GM12878 (cell line): ENCODE data around the gene SLC28A1. TPM values are rescaled to one million over a fixed set of nuclear protein-coding genes. Genes with fewer than 3 reads are reported as not detected.

Experiments
- ATF2 ChIP-seq: IDR thresholded peaks from 2 replicates; pipeline ENCODE4 v1.6.1; 2012; ENCODE audit warnings: low read length, inconsistent platforms
- CBFB ChIP-seq: IDR thresholded peaks from 2 replicates; pipeline ENCODE4 v1.6.1; 2016; ENCODE audit warnings: antibody characterized with exemption, low read depth
- CEBPZ ChIP-seq: fragments of 150-350 bp; IDR thresholded peaks from 2 replicates; pipeline ENCODE4 v1.6.1; 2016; ENCODE audit warnings: low read depth, low read length
- DPF2 ChIP-seq: fragments of 450-650 bp; IDR thresholded peaks from 2 replicates; pipeline ENCODE4 v1.6.1; 2017; ENCODE audit warnings: mild to moderate bottlenecking
- EED ChIP-seq: sonication (generic); IDR thresholded peaks from 2 replicates; pipeline ENCODE4 v1.6.1; 2016; ENCODE audit warnings: antibody characterized with exemption, low read depth
- HCFC1 ChIP-seq: fragments of 150-350 bp; IDR thresholded peaks from 2 replicates; pipeline ENCODE4 v1.6.1; 2014; ENCODE audit warnings: low read length
- IKZF1 ChIP-seq: fragments of 450-650 bp; conservative IDR thresholded peaks from 2 replicates; pipeline ENCODE4 v1.6.1; 2017; ENCODE audit warnings: antibody characterized with exemption, mild to moderate bottlenecking
- JUNB ChIP-seq: IDR thresholded peaks from 2 replicates; pipeline ENCODE4 v1.6.1; 2016; ENCODE audit warnings: antibody characterized with exemption, mild to moderate bottlenecking
- KLF5 ChIP-seq: fragments of 450-650 bp; IDR thresholded peaks from 2 replicates; pipeline ENCODE4 v1.6.1; 2014; ENCODE audit warnings: mild to moderate bottlenecking; ENCODE audit not compliant: partially characterized antibody
- MEF2B ChIP-seq: fragments of 450-650 bp; IDR thresholded peaks from 2 replicates; pipeline ENCODE4 v1.6.1; 2018; ENCODE audit warnings: mild to moderate bottlenecking, moderate library complexity; ENCODE audit not compliant: partially characterized antibody, poor library complexity, severe bottlenecking
- MTA2 ChIP-seq: fragments of 450-650 bp; IDR thresholded peaks from 2 replicates; pipeline ENCODE4 v1.6.1; 2016; ENCODE audit warnings: low read depth, mild to moderate bottlenecking, moderate library complexity
- SIN3A ChIP-seq: IDR thresholded peaks from 2 replicates; pipeline ENCODE4 v1.6.1; 2012; ENCODE audit warnings: low read depth, low read length, improper control_type of control experiment
- SMARCA5 ChIP-seq: fragments of 450-650 bp; IDR thresholded peaks from 2 replicates; pipeline ENCODE4 v1.6.1; 2017; ENCODE audit warnings: mild to moderate bottlenecking
- SPI1 ChIP-seq: IDR thresholded peaks from 2 replicates; pipeline ENCODE4 v1.6.1; 2011; ENCODE audit warnings: low read depth, mild to moderate bottlenecking, low read length, moderate library complexity, borderline replicate concordance; ENCODE audit not compliant: insufficient read depth
- SUZ12 ChIP-seq: fragments of 200-600 bp; sonication (generic); IDR thresholded peaks from one replicate; pipeline ENCODE4 v1.6.1; 2018; ENCODE audit warnings: antibody characterized with exemption, mild to moderate bottlenecking; ENCODE audit not compliant: unreplicated experiment
- TAF1 ChIP-seq: IDR thresholded peaks from 2 replicates; pipeline ENCODE4 v1.6.1; 2011; ENCODE audit warnings: mild to moderate bottlenecking, low read depth, low read length, borderline replicate concordance
- ZNF24 ChIP-seq: fragments of 450-650 bp; IDR thresholded peaks from 2 replicates; pipeline ENCODE4 v1.6.1; 2017; ENCODE audit warnings: antibody characterized with exemption, mild to moderate bottlenecking
- polyA plus RNA-seq, 11 experiments: library from polyadenylated mRNA; depleted of rRNA in 4 of 11; unstranded in 6 of 11; stranded (reverse) in 5 of 11; fragments of >200 nt; fragmentation: Nextera tagmentation in 4 of 11; fragmentation: Illumina TruSeq in 1 of 11; extraction: Ambion mirVana in 4 of 11; extraction: Trizol in 1 of 11; gene quantifications; 1 replicate in 1 of 11; 2 replicates in 10 of 11; pipeline versions ENCODE4 v1.2.1 to v1.2.3, GENCODE V29; 2011 to 2016; ENCODE audit warnings: inconsistent platforms in 2 of 11, missing spikeins in 2 of 11, low read depth in 1 of 11
- total RNA-seq, 4 experiments: library from RNA; depleted of rRNA in 3 of 4; stranded (reverse); fragments of >200 nt in 3 of 4; fragmentation: Illumina TruSeq in 1 of 4; extraction: Trizol in 1 of 4; gene quantifications; 2 replicates each; pipeline versions ENCODE4 v1.2.1 to v1.2.3, GENCODE V29; 2013 to 2021
- TF ChIP-seq, protein P1 (sequence below): fragments of 450-650 bp; IDR thresholded peaks from 2 replicates; pipeline ENCODE4 v1.6.1; 2017; ENCODE audit warnings: borderline replicate concordance

Gene SLC28A1
- total and polyA plus RNA-seq, 10 of the 15 experiments (the other 5 are each of a cell fraction or from before 2014, with no cell fraction given), result not detected

DNA sequence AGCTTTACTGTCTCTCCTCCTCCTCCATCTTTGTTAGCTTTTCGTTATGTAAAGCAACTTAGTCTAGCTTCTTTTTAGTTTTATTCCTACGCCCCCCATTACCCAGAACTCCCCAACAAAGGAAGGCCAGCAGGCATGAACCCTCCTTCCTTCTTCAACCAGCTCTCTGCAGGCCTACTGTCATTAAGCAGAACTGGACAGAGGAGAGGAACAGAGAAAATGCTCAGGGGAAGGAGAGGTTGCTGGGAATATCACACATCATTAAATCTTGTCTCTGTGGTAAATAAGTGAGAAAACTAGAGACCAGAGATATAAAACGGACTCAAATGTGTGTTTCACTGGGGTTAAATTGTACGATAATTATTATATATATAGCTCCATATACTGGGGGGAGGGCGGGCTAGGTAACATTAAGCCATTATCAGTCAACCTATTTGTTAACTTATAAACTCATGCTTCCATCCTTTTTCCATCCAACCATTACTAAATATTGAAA is 19.3 kb upstream of the SLC28A1 start (continued):
- TF ChIP-seq SIN3A, result no peak
- no peak for TF ChIP-seq CBFB
- TF ChIP-seq, protein P1, sequence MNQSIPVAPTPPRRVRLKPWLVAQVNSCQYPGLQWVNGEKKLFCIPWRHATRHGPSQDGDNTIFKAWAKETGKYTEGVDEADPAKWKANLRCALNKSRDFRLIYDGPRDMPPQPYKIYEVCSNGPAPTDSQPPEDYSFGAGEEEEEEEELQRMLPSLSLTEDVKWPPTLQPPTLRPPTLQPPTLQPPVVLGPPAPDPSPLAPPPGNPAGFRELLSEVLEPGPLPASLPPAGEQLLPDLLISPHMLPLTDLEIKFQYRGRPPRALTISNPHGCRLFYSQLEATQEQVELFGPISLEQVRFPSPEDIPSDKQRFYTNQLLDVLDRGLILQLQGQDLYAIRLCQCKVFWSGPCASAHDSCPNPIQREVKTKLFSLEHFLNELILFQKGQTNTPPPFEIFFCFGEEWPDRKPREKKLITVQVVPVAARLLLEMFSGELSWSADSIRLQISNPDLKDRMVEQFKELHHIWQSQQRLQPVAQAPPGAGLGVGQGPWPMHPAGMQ, result no peak
- peak; percentile 17; the same call in 1 of the 2 replicates for TF ChIP-seq ZNF24
- TF ChIP-seq MTA2, result peak; percentile 94
- TF ChIP-seq SPI1, result peak; percentile 67; the same call in 1 of the 2 replicates
- no peak for TF ChIP-seq JUNB
- TF ChIP-seq KLF5, result no peak
- no peak for TF ChIP-seq TAF1
- TF ChIP-seq SUZ12, result no peak
- TF ChIP-seq IKZF1, result 0 out of 2 replicates have a peak, but pooled peaks have one; percentile 14
- no peak for TF ChIP-seq ATF2
- TF ChIP-seq HCFC1, result no peak
- peak; percentile 29 for TF ChIP-seq MEF2B
- no peak for TF ChIP-seq SMARCA5
- TF ChIP-seq EED, result no peak
- no peak for TF ChIP-seq CEBPZ
- no peak for TF ChIP-seq DPF2
